ENCODE results near the gene WDR35.
"Not testable (repeated sequence)": the region's sequence is repeated elsewhere in the genome, so short reads cannot be mapped to it uniquely, and the experiment has no call there.

The WDR35 gene

GRCh38 chr2:19894134-19894792, 95.6 kb downstream of the WDR35 start:
- no peak for DNase-seq (ENCODE audit: low read depth)

- DNase-seq (ENCODE audit: low read depth), result peak; percentile 87
These were observed 96.3 kb downstream of the WDR35 start for GRCh38 chr2:19893520-19894133.

GRCh38 chr2:19891971-19892370, 97.9 kb downstream of the WDR35 start:
- DNase-seq (ENCODE audit: low read depth), result not testable (repeated sequence)

- DNase-seq (ENCODE audit: low read depth), result no peak
These were observed 99.8 kb downstream of the WDR35 start for GRCh38 chr2:19890104-19890503.

GRCh38 chr2:19888831-19889230, 101.1 kb downstream of the WDR35 start:
- DNase-seq (ENCODE audit: low read depth), result no peak

GRCh38 chr2:19887510-19887909, 102.4 kb downstream of the WDR35 start:
- no peak for DNase-seq (ENCODE audit: low read depth)

- DNase-seq (ENCODE audit: low read depth), result no peak
These were observed 103.6 kb downstream of the WDR35 start for GRCh38 chr2:19886261-19886660.

GRCh38 chr2:19885791-19886190, 104.1 kb downstream of the WDR35 start:
- no peak for DNase-seq (ENCODE audit: low read depth)

GRCh38 chr2:19883971-19884720, 105.8 kb downstream of the WDR35 start:
- no peak for DNase-seq (ENCODE audit: low read depth)

GRCh38 chr2:19883486-19883885, 106.4 kb downstream of the WDR35 start:
- no peak for DNase-seq (ENCODE audit: low read depth)

GRCh38 chr2:19882286-19882685, 107.6 kb downstream of the WDR35 start:
- no peak for DNase-seq (ENCODE audit: low read depth)

- DNase-seq (ENCODE audit: low read depth), result no peak
These were observed 108.0 kb downstream of the WDR35 start for GRCh38 chr2:19881908-19882265.

- no peak for DNase-seq (ENCODE audit: low read depth)
These were observed 108.5 kb downstream of the WDR35 start for GRCh38 chr2:19881221-19881907.

GRCh38 chr2:19880191-19880590, 109.7 kb downstream of the WDR35 start:
- DNase-seq (ENCODE audit: low read depth), result not testable (repeated sequence)

GRCh38 chr2:19879120-19879519, 110.8 kb downstream of the WDR35 start:
- no peak for DNase-seq (ENCODE audit: low read depth)

- no peak for DNase-seq (ENCODE audit: low read depth)
These were observed 111.4 kb downstream of the WDR35 start for GRCh38 chr2:19878268-19879046.

GRCh38 chr2:19876751-19877150, 113.2 kb downstream of the WDR35 start:
- no peak for DNase-seq (ENCODE audit: low read depth)

GRCh38 chr2:19875280-19875679, 114.6 kb downstream of the WDR35 start:
- no peak for DNase-seq (ENCODE audit: low read depth)

- no peak for DNase-seq (ENCODE audit: low read depth)
These were observed 115.2 kb downstream of the WDR35 start for GRCh38 chr2:19874726-19875125.

- DNase-seq (ENCODE audit: low read depth), result no peak
These were observed 116.9 kb downstream of the WDR35 start for GRCh38 chr2:19873014-19873413.

GRCh38 chr2:19872302-19872701, 117.6 kb downstream of the WDR35 start:
- DNase-seq (ENCODE audit: low read depth), result no peak

GRCh38 chr2:19871836-19872235, 118.1 kb downstream of the WDR35 start:
- DNase-seq (ENCODE audit: low read depth), result no peak

All from fibroblast of gingiva (primary cell).